ENCODE data around the gene ZNF550. TPM values are rescaled to one million over a fixed set of nuclear protein-coding genes. Genes with fewer than 3 reads are reported as not detected.

Gene ZNF550
- total RNA-seq, 2 experiments from 2014 or later = 15.7 to 20.0 TPM

DNA sequence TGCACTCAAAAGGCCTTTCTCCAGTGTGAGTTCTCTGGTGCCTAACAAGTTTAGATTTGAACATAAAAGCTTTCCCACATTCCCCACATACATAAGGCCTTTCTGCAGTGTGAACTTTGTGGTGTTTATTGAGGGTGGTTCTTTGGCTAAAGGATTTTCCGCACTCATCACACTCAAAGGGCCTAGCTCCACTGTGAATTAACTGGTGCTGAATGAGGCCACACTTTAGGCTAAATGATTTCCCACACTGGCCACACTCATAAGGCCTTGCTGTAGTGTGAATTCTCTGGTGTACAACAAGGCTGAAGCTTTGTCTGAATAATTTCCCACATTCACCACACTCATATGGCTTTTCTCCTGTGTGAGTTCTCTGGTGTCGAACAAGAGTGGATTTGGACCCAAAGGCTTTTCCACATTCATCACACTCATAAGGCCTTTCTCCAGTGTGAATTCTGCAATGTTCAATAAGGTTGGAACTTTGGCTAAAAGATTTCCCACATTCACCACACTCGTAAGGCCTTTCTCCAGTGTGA is 12.8 kb upstream of the ZNF550 start:
- Mint-ChIP-seq H3K4me1 (ENCODE audit: low read depth) (peaks cover 13% of the 10 kb centered on the region), H3K27ac (no peak overlapping the region), H3K4me3 (no peak overlapping the region), H3K9me3 (peaks cover 26% of the 10 kb centered on the region), H3K36me3 (ENCODE audit: low read depth) (peaks cover 94% of the 10 kb centered on the region), H3K27me3 (no peaks in the 10 kb centered on the region)
- Histone ChIP-seq H3K4me3 (ENCODE audit: low read length) (no peak overlapping the region), H3K27ac (ENCODE audit: low read depth in 1 of 2, low read length in 2 of 2) (no peak overlapping the region), H3K9me3 (ENCODE audit: control insufficient read depth in 1 of 2, insufficient read depth in 1 of 2, low read length in 2 of 2) (peaks cover 52 to 92% of the 10 kb centered on the region in 2 experiments), H3K4me1 (ENCODE audit: insufficient read depth, low read length) (peaks cover 2% of the 10 kb centered on the region), H3K27me3 (ENCODE audit: control insufficient read depth in 1 of 2, insufficient read depth in 2 of 2, low read length in 2 of 2) (no peaks in the 10 kb centered on the region), H3K36me3 (ENCODE audit: insufficient read depth, low read length) (peaks cover 42% of the 10 kb centered on the region)
- intact Hi-C loops (cut with DNase I, micrococcal nuclease) = no loop called here
- DNase-seq (no peak), ATAC-seq (ENCODE audit: poor library complexity) (no peak)
- TF ChIP-seq, protein P1, sequence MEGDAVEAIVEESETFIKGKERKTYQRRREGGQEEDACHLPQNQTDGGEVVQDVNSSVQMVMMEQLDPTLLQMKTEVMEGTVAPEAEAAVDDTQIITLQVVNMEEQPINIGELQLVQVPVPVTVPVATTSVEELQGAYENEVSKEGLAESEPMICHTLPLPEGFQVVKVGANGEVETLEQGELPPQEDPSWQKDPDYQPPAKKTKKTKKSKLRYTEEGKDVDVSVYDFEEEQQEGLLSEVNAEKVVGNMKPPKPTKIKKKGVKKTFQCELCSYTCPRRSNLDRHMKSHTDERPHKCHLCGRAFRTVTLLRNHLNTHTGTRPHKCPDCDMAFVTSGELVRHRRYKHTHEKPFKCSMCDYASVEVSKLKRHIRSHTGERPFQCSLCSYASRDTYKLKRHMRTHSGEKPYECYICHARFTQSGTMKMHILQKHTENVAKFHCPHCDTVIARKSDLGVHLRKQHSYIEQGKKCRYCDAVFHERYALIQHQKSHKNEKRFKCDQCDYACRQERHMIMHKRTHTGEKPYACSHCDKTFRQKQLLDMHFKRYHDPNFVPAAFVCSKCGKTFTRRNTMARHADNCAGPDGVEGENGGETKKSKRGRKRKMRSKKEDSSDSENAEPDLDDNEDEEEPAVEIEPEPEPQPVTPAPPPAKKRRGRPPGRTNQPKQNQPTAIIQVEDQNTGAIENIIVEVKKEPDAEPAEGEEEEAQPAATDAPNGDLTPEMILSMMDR (IDR thresholded peaks at IDR 0.05) = no peak
- ChIA-PET POLR2A (no interaction called here), CTCF (no interaction called here)

DNA sequence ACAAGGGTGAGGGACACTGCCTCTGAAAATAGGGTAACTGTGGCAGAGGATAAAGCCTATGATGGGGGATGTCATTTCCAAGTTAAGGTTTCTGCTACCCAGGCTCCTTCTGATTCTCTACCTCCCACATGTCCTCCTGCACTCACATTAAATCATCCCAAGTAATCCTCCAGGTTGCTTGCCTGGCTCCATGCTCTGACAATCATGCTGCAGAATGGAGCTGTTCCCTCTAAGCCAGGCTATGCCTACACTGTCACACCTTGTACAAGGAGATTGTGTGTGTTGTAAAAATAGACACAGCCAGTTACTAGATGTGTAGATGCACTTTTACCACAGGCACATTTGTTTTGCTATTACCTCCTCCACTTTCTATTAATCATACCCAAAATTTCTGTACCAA is 11.0 kb upstream of the ZNF550 start:
- Histone ChIP-seq H3K27ac (ENCODE audit: low read depth in 1 of 2, low read length in 2 of 2) (no peak overlapping the region), H3K4me1 (ENCODE audit: insufficient read depth, low read length) (no peaks in the 10 kb centered on the region), H3K36me3 (ENCODE audit: insufficient read depth, low read length) (peaks cover 36% of the 10 kb centered on the region), H3K9me3 (ENCODE audit: control insufficient read depth in 1 of 2, insufficient read depth in 1 of 2, low read length in 2 of 2) (peaks cover 48 to 96% of the 10 kb centered on the region in 2 experiments), H3K27me3 (ENCODE audit: control insufficient read depth in 1 of 2, insufficient read depth in 2 of 2, low read length in 2 of 2) (no peaks in the 10 kb centered on the region), H3K4me3 (ENCODE audit: low read length) (no peak overlapping the region)
- TF ChIP-seq, protein P1 (IDR thresholded peaks at IDR 0.05) = no peak
- H3K9me3 Mint-ChIP-seq = peaks cover 19% of the 10 kb centered on the region
- ChIA-PET POLR2A (no interaction called here), CTCF (no interaction called here)
- no peaks in the 10 kb centered on the region for H3K27me3 Mint-ChIP-seq
- DNase-seq (no peak), ATAC-seq (ENCODE audit: poor library complexity) (no peak)
- intact Hi-C loops (cut with DNase I, micrococcal nuclease) = no loop called here
- H3K27ac Mint-ChIP-seq = no peak overlapping the region
- no peak overlapping the region for H3K4me3 Mint-ChIP-seq
- peaks cover 92% of the 10 kb centered on the region for H3K36me3 Mint-ChIP-seq (ENCODE audit: low read depth)
- H3K4me1 Mint-ChIP-seq (ENCODE audit: low read depth) = no peaks in the 10 kb centered on the region

DNA sequence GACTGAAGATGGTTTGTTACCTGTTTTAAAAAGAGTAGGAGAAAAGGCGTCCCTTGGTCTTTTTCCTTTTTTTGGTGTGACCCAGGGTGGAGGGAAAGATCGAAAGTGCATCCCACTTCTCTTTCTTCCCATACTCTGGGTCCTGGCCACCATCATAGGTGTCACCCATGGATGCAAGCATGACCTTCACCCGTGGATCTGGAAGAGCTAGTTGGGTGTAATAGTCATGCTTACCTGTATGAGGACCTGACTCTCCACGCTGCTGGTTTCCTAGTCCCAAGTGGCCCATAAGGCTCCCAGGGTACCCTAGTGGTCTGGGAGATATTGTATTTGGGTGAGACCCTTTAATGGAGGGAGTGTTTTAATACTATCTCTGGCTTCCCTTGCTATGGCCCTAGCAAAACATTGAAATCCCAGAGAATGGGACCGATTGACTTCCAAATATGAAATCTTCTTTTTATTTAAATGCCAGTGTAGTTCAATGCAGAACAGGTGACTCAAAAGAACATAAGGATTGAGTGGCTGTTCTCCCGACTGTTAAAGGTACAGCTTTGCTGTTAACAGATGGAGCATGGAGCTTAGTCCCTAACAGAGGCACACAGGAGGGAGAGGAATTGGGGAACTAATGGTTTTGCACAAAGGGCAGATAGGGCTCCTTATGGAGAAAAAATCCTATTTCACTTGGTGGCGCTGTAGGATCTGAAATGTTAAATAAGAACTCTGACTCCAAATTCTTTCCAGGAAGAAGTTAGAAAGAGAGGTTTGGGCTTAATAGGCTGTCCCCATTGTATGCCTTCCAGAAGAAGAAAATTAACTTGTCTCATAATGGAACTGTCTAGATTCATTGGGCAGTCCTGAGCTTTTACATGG is 7.0 kb upstream of the ZNF550 start:
- Histone ChIP-seq H3K36me3 (ENCODE audit: insufficient read depth, low read length) (no peaks in the 10 kb centered on the region), H3K4me3 (ENCODE audit: low read length) (no peak overlapping the region), H3K27ac (ENCODE audit: low read depth in 1 of 2, low read length in 2 of 2) (no peak overlapping the region), H3K27me3 (ENCODE audit: control insufficient read depth in 1 of 2, insufficient read depth in 2 of 2, low read length in 2 of 2) (peaks cover 0 to 5% of the 10 kb centered on the region in 2 experiments), H3K4me1 (ENCODE audit: insufficient read depth, low read length) (no peaks in the 10 kb centered on the region), H3K9me3 (ENCODE audit: control insufficient read depth in 1 of 2, insufficient read depth in 1 of 2, low read length in 2 of 2) (peaks cover 37 to 80% of the 10 kb centered on the region in 2 experiments)
- ChIA-PET POLR2A (interaction anchor here (0.7 kb wide), 1 partner anchor 11 kb away, joined by 3 read pairs; no protein-coding TSS in a partner anchor), CTCF (no interaction called here)
- DNase-seq (peak in 1 of 14 experiments; percentile 11), ATAC-seq (ENCODE audit: poor library complexity) (no peak)
- intact Hi-C loops (cut with DNase I, micrococcal nuclease) = no loop called here
- TF ChIP-seq, protein P1 (IDR thresholded peaks at IDR 0.05) = no peak
- Mint-ChIP-seq H3K27me3 (peaks cover 5% of the 10 kb centered on the region), H3K4me3 (no peak overlapping the region), H3K4me1 (ENCODE audit: low read depth) (no peaks in the 10 kb centered on the region), H3K9me3 (peaks cover 29% of the 10 kb centered on the region), H3K36me3 (ENCODE audit: low read depth) (peaks cover 75% of the 10 kb centered on the region), H3K27ac (no peak overlapping the region)

All from CD4-positive, alpha-beta T cell (primary cell).